OCI-LY3 (cell line): ENCODE measurements around the gene AKR1E2.

ENCODE experiments used
- EZH2phosphoT487 ChIP-seq: fragments of 200-600 bp; shearing (Covaris generic); IDR thresholded peaks from 2 replicates; pipeline ENCODE4 v1.6.1; 2018; ENCODE audit warnings: antibody characterized with exemption, mixed run types, low read depth
- TF ChIP-seq, protein P1 (sequence below): fragments of 200-600, 300-600 bp; sonication (generic); IDR thresholded peaks from 2 replicates; pipeline ENCODE4 v1.5.1; 2014; ENCODE audit warnings: antibody characterized with exemption, low read length, low read depth

DNA sequence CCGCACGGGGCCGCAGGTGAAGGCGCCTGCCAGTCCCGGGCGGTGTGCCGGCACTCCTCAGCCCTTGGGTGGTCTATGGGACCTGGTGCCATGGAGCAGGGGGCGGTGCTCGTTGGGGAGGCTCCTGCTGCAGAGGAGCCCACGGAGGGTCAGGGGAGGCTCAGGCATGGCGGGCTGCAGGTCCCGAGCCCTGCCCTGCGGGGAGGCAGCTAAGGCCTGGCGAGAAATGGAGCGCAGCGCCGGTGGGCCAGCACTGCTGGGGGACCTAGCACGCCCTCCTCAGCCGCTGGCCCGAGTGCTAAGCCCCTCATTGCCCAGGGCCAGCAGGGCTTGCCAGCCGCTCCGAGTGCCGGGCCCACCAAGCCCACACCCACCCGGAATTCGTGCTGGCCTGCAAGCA, 18.9 kb downstream of the AKR1E2 start:
- TF ChIP-seq, protein P1, sequence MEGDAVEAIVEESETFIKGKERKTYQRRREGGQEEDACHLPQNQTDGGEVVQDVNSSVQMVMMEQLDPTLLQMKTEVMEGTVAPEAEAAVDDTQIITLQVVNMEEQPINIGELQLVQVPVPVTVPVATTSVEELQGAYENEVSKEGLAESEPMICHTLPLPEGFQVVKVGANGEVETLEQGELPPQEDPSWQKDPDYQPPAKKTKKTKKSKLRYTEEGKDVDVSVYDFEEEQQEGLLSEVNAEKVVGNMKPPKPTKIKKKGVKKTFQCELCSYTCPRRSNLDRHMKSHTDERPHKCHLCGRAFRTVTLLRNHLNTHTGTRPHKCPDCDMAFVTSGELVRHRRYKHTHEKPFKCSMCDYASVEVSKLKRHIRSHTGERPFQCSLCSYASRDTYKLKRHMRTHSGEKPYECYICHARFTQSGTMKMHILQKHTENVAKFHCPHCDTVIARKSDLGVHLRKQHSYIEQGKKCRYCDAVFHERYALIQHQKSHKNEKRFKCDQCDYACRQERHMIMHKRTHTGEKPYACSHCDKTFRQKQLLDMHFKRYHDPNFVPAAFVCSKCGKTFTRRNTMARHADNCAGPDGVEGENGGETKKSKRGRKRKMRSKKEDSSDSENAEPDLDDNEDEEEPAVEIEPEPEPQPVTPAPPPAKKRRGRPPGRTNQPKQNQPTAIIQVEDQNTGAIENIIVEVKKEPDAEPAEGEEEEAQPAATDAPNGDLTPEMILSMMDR: no peak
- TF ChIP-seq EZH2phosphoT487: no peak
